ENCODE data around the gene MAT1A.
"Not testable (repeated sequence)": the region's sequence is repeated elsewhere in the genome, so short reads cannot be mapped to it uniquely, and the experiment has no call there.

MAT1A gene

GRCh38 chr10:80264081-80265056 is 25.1 kb downstream of the MAT1A start:
- no peak for DNase-seq (ENCODE audit: low read depth)

DNA sequence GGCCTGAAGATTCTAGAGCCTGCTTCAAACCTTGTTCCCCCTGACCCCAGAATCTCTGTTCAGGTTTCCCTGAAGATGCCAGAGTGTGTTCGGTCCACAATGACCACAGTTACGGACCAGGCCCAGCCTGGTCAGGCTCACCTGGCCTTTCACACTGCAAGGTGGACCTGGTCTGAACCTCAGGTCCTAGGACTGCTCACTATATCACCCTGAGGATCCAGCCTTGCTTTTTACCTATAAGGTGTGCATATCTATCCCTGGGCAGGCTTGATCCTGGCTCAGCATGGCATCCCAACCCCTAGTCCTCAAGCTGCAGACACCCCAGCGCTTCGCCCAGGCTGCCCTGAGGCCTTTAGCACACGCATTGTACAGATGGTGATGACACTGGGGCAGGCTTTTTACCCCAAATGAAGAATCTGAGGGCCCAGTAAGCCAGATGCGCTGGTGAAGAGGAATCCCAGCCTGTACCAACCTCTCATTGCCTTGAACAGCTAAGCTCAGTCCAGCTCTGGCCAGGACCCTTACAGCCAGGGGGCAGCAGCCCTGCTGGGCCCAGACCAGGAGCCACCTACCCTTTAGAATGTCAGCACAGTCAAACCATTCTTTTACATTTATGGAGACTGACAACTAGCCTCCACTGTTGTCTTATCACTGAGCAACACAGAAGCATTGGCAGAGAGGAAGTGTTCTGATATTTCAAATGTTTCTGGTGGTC is 28.0 kb downstream of the MAT1A start:
- no peak for DNase-seq (ENCODE audit: low read depth)

- no peak for DNase-seq (ENCODE audit: low read depth)
Observed at GRCh38 chr10:80260295-80261243, 28.9 kb downstream of the MAT1A start.

DNA sequence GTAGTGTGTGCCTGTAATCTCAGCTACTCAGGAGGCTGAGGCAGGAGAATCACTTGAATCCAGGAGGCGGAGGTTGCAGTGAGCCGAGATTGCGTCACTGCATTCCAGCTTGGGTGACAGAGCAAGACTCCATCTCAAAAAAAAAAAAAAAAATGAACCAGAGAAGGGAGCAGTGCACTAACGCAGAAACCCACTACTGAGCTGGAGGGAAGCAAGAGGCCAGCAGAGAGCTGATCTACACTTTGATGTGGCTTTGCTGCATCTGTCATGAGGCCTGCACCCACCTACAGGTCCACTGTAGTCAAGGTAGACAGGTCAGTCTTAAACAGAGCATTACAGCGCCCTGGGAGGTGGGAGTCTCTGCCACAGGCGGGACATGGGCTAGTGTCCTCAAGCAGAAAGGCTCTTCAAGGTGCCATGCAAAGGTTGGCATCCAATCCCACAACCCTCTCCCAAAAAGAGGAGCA is 30.0 kb downstream of the MAT1A start:
- no peak for DNase-seq (ENCODE audit: low read depth)

GRCh38 chr10:80256798-80257197 is 32.7 kb downstream of the MAT1A start:
- not testable (repeated sequence) for DNase-seq (ENCODE audit: low read depth)

- not testable (repeated sequence) for DNase-seq (ENCODE audit: low read depth)
Observed at GRCh38 chr10:80254726-80255125, 34.7 kb downstream of the MAT1A start.

GRCh38 chr10:80253963-80254271 is 35.5 kb downstream of the MAT1A start:
- not testable (repeated sequence) for DNase-seq (ENCODE audit: low read depth)

- DNase-seq (ENCODE audit: low read depth) = no peak
Observed at GRCh38 chr10:80253266-80253962, 36.0 kb downstream of the MAT1A start.

DNA sequence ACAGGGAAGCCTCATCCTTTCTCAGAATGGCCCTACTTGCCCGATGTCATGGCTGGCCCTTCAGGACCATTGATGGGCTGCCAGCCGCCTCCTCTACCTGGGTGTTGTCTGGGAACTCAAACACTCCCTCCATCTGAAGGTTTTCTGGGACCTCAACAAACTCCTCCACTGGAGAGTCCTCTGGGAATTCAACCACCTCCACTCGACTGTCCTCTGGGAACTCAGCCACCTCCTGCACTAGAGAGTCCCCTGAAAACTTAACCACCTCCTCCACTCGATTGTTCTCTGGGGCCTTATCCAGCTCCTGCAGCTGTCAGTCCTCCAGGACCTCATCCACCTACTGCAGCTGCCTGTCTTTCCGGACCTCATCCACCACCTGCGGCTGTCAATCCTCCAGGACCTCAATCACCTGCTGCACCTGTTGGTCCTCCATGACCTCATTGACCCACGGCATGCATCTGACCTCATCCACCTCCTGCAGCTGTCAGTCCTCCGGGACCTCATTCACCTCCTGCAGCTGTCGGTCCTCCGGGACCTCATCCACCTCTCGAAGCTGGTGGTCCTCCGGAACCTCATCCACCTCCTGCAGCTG is 37.1 kb downstream of the MAT1A start:
- DNase-seq (ENCODE audit: low read depth) = no peak

GRCh38 chr10:80251703-80252280 is 37.7 kb downstream of the MAT1A start:
- DNase-seq (ENCODE audit: low read depth) = not testable (repeated sequence)

DNA sequence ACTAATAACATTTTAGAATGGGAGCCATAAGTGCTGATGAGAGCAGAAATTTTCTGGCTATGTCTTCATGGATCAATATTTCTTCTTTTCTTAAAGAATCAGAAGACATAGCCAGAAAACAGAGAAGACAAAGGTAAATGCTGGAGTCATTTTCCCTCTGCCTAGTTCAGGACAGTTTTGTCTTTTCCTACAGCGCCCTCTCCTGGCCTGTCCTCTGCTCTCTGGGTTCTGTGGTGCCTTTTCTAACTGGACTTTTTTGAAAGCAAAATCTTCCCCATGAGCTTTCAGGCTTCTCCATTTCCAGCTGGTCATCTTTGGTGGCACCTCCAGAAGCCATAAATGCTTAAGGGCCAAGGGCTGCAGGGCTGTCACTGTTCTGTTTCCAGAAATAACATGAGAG is 39.1 kb downstream of the MAT1A start:
- not testable (repeated sequence) for DNase-seq (ENCODE audit: low read depth)

- DNase-seq (ENCODE audit: low read depth) = not testable (repeated sequence)
Observed at GRCh38 chr10:80249906-80250305, 39.6 kb downstream of the MAT1A start.

DNA sequence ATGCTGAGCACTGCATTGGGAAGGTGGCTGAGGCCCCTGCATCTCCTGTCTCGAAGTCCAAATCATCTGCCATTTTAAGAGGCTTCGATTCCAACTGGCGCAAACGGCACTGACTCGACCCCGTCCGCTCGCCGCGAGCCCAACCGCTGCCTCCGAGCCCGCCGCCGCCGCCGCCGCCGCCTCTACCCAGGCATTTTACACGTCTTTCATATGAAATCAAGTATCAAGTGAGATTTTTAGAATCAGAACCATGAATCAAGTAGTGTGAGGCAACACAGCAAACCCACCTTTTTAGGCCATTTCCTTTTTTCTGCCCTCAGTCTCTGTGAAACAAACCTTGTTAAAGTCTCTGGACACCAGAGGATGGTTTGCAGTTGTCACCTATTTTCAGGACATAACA is 41.8 kb downstream of the MAT1A start:
- DNase-seq (ENCODE audit: low read depth) = not testable (repeated sequence)

- DNase-seq (ENCODE audit: low read depth) = not testable (repeated sequence)
Observed at GRCh38 chr10:80244371-80244770, 45.1 kb downstream of the MAT1A start.

- not testable (repeated sequence) for DNase-seq (ENCODE audit: low read depth)
Observed at GRCh38 chr10:80242341-80242740, 47.1 kb downstream of the MAT1A start.

DNA sequence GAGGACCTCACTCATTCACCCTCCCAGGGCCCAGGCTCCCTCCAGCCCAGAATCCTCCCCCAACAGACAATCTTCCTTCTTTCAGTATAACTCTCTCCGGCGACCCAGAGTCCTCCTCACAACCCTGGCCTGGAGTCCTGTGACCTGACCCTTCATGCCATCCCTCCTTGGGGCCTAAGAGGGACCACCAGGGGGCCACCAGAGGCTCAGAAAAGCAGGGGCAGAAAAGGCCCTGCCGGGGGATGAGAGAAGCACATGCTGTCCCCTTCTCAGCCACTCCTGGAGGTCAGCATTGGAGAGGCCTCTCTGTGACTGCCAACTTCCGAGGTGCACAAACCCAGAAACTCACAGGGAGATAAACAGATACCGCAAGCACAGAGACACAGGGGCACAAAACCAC is 53.0 kb downstream of the MAT1A start:
- not testable (repeated sequence) for DNase-seq (ENCODE audit: low read depth)

DNA sequence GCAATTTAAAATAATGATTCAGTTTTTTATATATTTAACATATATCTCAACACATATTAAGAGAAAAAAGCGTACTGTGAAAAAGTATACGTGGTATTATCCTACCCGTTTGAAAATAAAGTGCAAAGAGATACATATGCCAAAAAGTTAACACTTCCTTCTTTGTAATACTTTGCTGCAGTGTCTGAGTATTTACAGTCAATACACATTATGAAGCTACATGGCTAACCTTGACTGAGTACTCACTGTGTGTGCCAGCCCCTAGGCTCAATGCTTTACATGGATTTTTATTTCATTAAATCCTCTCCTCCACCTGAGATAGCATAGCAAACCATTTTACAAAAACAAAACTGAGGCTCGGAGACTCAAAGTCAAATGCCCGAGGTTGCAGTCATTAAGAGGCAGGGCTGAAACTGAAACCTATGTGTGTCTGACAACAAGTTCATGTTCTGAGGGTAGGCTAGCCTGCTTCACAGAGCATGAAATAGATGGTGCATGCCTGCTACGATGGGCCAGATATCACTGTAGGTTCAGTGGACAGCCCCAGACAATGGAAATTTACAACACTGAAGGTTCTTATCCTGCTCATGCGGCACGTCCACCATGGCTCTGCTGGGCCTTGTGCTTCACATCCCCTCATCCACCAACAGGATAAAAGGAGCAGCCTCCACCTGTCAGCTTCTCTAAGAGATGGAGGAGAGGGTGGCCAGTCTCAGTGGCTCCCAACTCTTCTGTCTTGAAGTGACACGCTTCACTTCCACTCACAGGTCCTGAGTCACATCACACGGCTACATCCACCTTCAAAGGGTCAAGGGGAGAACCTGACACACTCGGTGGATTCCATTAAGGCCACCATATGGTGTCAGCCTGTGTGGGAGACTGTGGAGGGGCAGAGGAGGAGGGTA is 54.9 kb downstream of the MAT1A start:
- not testable (repeated sequence) for DNase-seq (ENCODE audit: low read depth)

- not testable (repeated sequence) for DNase-seq (ENCODE audit: low read depth)
Observed at GRCh38 chr10:80233871-80234270, 55.6 kb downstream of the MAT1A start.

DNA sequence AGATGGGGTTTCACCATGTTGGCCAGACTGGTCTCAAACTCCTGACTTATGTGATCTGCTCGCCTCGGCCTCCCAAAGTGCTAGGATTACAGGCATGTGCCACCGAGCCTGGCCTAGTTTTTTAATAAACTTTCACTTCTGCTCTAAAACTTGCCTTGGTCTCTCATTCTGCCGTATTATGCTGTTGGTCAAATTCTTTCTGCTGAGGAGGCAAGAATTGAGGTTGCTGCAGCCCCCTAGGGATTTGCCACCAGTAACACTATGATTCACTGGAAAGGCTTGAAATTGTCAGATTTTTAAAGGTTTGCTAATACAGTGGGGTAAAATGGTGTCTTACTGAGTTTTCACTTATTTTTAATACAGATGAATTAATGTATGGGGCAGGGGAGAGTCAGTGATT is 62.7 kb downstream of the MAT1A start:
- DNase-seq (ENCODE audit: low read depth) = not testable (repeated sequence)
